Epithelial cell of proximal tubule (primary cell): Measurements from ENCODE around the gene UBXN10. TPM values are rescaled to one million over a fixed set of nuclear protein-coding genes. Genes with fewer than 3 reads are reported as not detected.

Experiments
- DNase-seq: peaks from one replicate; pipeline ENCODE4 v3.0.0-alpha.2; 2011; ENCODE audit warnings: low read depth
- H3K4me3 ChIP-seq: 2 replicates; pipeline ENCODE4 v1.5.1; 2011; ENCODE audit warnings: low read depth, mild to moderate bottlenecking, low read length
- total RNA-seq: library from RNA; depleted of rRNA; stranded (reverse); fragments of >200 nt; gene quantifications from 2 replicates; pipeline ENCODE4 v1.2.3, GENCODE V29; 2015
- TF ChIP-seq, protein P1 (sequence below): conservative IDR thresholded peaks from 2 replicates; pipeline ENCODE4 v1.5.1; 2012; ENCODE audit warnings: low read depth, mild to moderate bottlenecking, low read length

UBXN10 gene
- total RNA-seq, 1 donor from 2014 or later: 0.23 TPM

DNA sequence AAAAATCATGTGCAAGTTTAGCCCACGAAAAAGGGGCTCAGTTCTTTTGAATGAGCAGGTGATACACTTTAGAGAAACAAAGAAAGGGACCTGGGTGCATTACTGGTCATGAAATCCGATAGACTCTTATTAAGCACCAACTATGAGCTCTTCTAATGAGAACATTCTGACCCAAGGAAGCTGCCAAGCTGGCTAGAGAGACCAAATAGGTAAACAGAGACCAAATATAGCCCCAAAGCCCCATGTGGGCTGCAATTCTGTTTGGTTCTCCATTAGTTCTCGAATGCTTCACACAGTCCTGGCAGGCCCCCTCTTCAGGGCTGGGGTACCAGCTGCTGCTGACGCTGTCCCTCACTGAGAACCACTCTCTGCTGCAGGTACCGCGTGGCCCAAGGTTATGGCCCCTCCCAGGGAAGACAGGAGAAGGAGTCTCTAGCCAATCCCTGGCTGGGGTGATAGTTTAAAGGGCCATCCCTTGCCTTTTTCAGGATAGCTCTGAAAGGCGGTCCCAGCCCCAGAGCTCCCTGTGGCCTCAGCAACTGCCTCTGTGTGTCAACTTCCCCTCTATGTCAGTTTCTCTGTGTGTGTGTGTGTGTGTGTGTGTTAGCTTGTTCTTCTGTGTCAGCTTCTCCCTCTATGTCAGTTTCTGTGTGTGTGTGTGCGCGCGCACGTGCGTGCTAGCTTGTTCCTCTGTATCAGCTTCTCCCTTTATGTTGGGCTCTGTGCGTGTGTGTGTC lies 7.1 kb upstream of the UBXN10 start:
- TF ChIP-seq, protein P1, sequence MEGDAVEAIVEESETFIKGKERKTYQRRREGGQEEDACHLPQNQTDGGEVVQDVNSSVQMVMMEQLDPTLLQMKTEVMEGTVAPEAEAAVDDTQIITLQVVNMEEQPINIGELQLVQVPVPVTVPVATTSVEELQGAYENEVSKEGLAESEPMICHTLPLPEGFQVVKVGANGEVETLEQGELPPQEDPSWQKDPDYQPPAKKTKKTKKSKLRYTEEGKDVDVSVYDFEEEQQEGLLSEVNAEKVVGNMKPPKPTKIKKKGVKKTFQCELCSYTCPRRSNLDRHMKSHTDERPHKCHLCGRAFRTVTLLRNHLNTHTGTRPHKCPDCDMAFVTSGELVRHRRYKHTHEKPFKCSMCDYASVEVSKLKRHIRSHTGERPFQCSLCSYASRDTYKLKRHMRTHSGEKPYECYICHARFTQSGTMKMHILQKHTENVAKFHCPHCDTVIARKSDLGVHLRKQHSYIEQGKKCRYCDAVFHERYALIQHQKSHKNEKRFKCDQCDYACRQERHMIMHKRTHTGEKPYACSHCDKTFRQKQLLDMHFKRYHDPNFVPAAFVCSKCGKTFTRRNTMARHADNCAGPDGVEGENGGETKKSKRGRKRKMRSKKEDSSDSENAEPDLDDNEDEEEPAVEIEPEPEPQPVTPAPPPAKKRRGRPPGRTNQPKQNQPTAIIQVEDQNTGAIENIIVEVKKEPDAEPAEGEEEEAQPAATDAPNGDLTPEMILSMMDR: no peak
- H3K4me3 ChIP-seq: no peak overlapping the region
- DNase-seq: no peak

DNA sequence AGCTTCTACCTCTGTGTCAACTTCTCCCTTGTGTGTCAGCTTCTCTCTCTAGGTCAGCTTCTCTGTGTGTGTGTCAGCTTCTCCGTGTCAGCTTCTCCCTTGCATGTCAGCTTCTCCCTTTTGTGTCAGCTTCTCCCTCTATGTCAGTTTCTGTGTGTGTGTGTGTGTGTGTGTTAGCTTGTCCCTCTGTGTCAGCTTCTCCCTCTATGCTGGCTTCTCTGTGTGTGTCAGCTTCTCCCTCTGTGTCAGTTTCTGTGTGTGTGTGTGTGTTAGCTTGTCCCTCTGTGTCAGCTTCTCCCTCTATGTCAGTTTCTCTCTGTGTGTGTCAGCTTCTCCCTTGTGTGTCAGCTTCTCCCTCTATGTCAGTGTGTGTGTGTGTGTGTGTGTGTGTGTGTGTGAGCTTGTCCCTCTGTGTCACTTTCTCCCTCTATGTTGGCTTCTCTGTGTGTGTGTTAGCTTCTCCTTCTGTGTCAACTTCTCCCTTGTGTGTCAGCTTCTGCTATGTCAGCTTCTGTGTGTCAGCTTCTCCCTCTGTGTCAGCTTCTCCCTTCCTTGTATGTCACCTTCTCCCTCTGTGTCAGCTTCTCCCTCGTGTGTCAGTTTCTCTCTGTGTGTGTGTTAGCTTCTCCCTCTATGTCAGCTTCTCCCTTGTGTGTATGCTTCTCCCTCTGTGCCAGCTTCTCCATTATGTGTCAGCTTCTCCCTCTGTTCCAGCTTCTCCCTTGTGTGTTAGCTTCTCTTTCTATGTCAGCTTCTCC lies 6.3 kb upstream of the UBXN10 start:
- DNase-seq: no peak
- no peak overlapping the region for H3K4me3 ChIP-seq
- TF ChIP-seq, protein P1: no peak

DNA sequence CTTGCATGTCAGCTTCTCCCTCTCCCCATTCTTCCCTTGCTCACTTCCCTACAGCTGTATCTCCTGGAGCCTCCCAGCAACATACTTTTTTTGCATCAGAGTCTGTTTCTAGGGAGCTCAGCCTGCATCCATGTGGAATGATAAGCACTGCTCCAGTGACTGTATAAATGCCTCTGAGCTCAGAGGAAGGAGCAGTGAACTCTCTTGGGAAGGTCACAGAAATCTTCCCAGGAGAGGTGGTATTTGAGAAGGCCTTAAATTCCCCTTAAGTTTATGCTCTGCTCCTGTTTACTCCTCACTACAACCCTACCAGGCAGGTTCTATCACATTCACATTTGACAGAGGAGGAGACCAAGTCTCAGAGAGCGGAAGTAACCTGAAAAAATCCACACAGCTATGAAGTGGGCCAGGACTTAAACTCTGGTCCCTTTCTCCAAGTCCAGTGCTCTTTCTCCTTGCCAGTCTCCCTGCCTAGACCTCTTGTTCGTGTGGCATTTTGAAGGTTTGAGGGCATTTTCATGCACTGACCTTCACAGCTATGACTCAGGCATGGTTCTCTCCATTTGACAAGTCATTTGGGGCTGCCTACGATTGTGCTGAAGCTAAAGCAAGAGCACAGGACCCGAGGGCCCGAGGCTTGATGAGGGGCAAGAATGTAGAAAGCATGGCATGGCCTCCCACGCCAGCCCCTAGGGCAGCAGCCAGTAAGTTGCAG lies 5.6 kb upstream of the UBXN10 start:
- DNase-seq: no peak
- H3K4me3 ChIP-seq: no peak overlapping the region
- TF ChIP-seq, protein P1: no peak

DNA sequence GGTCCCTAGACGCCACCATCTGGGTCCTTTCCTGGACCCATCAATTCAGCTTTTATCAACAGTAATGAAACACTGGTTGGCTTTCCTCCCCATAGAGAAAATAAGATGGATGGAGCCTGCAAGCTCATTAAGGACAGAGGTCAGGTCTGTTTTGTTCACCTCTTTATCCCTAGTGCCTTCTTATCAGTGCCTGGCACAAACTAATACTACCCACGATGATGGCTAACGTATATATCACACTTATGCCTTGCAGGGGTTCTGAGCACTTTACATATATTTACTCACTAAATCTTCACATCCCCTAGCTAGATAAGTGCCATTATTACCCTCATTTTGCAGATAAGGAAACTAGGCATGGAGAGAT lies 5.1 kb upstream of the UBXN10 start:
- no peak overlapping the region for H3K4me3 ChIP-seq
- TF ChIP-seq, protein P1: no peak
- no peak for DNase-seq

DNA sequence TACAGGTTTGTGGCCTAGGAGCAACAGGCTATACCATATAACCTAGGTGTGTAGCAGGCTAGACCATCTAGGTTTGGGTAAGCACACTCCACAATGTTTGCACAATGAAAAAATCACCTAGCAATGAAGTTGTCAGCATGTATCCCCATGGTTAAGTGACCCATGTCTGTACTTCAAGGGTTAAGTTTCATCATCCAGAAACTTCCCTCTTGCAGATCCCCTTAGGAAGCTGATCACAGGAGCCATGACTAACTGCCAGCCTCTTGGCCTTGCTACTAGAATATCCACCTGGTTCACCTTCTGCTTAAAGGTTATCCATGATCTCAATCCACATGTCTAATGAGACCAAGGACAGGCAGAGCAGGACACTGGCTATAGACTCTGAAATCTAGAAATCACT lies 3.5 kb upstream of the UBXN10 start:
- no peak for DNase-seq
- TF ChIP-seq, protein P1: no peak

DNA sequence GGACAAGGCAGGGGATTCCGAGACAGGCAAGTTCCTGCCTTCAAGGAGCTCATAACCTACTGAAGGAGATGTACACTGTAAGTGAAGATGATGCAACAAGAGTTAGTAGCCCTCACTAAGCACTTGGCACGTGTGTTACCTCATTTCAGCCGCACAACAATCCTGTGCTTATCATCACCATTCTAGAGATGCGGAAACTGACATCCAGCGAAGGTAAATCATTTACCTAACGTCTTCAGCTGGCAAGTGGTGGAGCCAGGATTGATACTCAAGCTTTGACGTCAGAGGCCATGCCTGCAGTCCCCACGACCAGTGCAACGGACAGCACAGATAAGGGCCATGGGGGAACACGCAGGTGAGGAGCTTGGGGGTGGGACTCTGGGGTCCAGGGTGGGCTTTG lies 2.9 kb upstream of the UBXN10 start:
- TF ChIP-seq, protein P1: no peak
- DNase-seq: no peak
- H3K4me3 ChIP-seq: no peak overlapping the region

More for the DNA sequence above, 3.5 kb upstream of the UBXN10 start:
- H3K4me3 ChIP-seq: no peak overlapping the region
